Fibroblast of mammary gland (primary cell): Measurements from ENCODE around the gene TNFRSF25.

Source experiments
- DNase-seq: peaks from one replicate; pipeline ENCODE4 v3.0.0-alpha.2; 2010; ENCODE audit warnings: low read depth
- H3K4me3 ChIP-seq: 2 replicates; pipeline ENCODE4 v1.5.1; 2011; ENCODE audit warnings: low read depth, mild to moderate bottlenecking, low read length, moderate library complexity; ENCODE audit not compliant: control insufficient read depth
- TF ChIP-seq, protein P1 (sequence below): conservative IDR thresholded peaks from 2 replicates; pipeline ENCODE4 v1.5.1; 2011; ENCODE audit warnings: low read depth, low read length, inconsistent platforms; ENCODE audit not compliant: control insufficient read depth, insufficient read depth

TNFRSF25 gene

GRCh38 chr1:6468729-6469461 lies 2.9 kb upstream of the TNFRSF25 start:
- no peak overlapping the region for H3K4me3 ChIP-seq
- TF ChIP-seq, protein P1, sequence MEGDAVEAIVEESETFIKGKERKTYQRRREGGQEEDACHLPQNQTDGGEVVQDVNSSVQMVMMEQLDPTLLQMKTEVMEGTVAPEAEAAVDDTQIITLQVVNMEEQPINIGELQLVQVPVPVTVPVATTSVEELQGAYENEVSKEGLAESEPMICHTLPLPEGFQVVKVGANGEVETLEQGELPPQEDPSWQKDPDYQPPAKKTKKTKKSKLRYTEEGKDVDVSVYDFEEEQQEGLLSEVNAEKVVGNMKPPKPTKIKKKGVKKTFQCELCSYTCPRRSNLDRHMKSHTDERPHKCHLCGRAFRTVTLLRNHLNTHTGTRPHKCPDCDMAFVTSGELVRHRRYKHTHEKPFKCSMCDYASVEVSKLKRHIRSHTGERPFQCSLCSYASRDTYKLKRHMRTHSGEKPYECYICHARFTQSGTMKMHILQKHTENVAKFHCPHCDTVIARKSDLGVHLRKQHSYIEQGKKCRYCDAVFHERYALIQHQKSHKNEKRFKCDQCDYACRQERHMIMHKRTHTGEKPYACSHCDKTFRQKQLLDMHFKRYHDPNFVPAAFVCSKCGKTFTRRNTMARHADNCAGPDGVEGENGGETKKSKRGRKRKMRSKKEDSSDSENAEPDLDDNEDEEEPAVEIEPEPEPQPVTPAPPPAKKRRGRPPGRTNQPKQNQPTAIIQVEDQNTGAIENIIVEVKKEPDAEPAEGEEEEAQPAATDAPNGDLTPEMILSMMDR, result no peak
- DNase-seq, result no peak

- TF ChIP-seq, protein P1, result no peak
- DNase-seq, result no peak
- no peak overlapping the region for H3K4me3 ChIP-seq
Observed at GRCh38 chr1:6467744-6468688, 2.0 kb upstream of the TNFRSF25 start.

DNA sequence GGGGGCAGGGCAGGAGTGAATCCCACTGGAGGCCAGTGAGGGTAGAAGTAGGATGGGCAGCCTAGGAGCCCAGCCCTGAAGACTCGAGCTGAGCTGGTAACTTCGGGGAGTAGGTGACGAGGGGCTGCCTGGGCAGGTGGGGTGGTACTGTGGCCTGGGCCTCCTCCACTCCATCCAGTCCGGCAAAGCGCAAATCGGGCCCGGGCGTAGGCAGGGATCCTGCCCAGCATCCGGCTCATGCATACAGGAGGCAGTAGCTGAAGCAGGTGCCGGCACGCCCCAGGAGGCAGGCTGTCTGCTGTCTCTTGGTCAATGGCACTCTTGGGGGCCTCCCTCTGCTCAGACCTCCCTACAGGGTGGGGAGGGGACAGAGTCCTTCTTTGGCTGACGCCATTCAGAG lies 1.3 kb upstream of the TNFRSF25 start:
- TF ChIP-seq, protein P1, result no peak
- no peak overlapping the region for H3K4me3 ChIP-seq
- no peak for DNase-seq

DNA sequence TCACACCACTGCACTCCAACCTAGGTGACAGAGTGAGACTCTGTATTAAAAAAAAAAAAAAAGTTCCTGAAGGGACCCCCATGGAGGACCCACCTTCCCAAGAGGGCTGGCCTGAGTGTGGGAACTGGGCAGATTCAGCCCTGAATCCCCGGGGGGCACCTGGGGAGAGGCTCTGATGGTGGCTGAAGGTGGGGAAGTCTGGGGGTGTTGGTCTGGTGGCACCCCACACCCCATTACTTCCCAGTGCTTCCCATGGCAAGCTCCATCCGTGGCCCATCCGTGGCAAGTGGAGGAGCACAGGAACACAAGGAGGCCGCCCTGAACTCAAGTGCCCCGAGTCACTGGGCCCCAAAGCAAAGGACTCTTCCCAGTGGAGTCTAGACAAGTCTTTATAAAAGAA lies 778 bp upstream of the TNFRSF25 start:
- DNase-seq, result no peak
- TF ChIP-seq, protein P1, result no peak
- no peak overlapping the region for H3K4me3 ChIP-seq

DNA sequence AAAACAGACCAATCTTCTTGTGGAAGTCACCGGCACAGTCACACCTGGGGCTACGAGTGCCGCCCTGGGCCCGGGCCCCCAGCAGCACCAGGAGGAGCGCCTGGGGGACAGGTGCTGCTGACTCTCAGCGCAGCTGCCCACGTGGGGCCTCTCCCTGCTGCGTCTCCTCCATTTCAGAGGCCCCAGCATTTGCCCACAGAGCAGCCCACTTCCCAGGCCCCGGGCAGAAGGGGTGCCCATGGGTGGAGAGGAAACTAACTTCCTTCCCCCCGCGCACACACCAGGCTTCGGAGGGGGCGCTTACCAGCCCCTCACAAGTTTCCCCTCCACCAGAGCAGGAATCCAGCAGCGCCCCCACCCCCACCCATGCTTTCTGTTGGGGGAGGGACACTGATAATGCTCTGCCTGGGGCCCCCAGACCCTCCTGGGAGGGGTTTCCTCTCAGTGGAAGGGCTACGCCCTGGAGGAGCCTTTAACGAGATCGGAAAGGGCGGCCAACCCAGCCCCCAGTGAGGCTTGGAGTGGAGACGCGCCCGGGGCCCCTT lies 440 bp downstream of the TNFRSF25 start:
- TF ChIP-seq, protein P1, result no peak
- no peak overlapping the region for H3K4me3 ChIP-seq
- DNase-seq, result no peak

GRCh38 chr1:6464915-6465314 lies 1.1 kb downstream of the TNFRSF25 start:
- TF ChIP-seq, protein P1, result no peak
- H3K4me3 ChIP-seq, result no peak overlapping the region
- no peak for DNase-seq
